HG03159 (cell line): ENCODE data around the gene ZCCHC4.

Source experiments
- ATAC-seq: cut with Tn5 transposase; IDR thresholded peaks from one replicate; pipeline ENCODE4 v1.9.1; 2021; ENCODE audit warnings: mild to moderate bottlenecking, moderate library complexity; ENCODE audit not compliant: unreplicated experiment

Gene ZCCHC4

GRCh38 chr4:25376754-25377571 is 64.4 kb downstream of the ZCCHC4 start, which contains the start of gene ANAPC4:
Gene ANAPC4 (plus strand): TSS chr4:25377263. CDS start chr4:25377428, 165 bp downstream.
- peak; percentile 95 for ATAC-seq

- peak; percentile 12 for ATAC-seq
Observed at GRCh38 chr4:25377572-25378436, 65.2 kb downstream of the ZCCHC4 start.

- no peak for ATAC-seq
Observed at GRCh38 chr4:25378437-25378743, 65.8 kb downstream of the ZCCHC4 start.

GRCh38 chr4:25379591-25379990 is 67.0 kb downstream of the ZCCHC4 start:
- ATAC-seq = no peak

- no peak for ATAC-seq
Observed at GRCh38 chr4:25383647-25384046, 71.1 kb downstream of the ZCCHC4 start.

- no peak for ATAC-seq
Observed at GRCh38 chr4:25386926-25387325, 74.4 kb downstream of the ZCCHC4 start.

- ATAC-seq = no peak
Observed at GRCh38 chr4:25397305-25397704, 84.7 kb downstream of the ZCCHC4 start.

- ATAC-seq = no peak
Observed at GRCh38 chr4:25399510-25399909, 86.9 kb downstream of the ZCCHC4 start.

- no peak for ATAC-seq
Observed at GRCh38 chr4:25401066-25401465, 88.5 kb downstream of the ZCCHC4 start.

GRCh38 chr4:25402521-25402920 is 89.9 kb downstream of the ZCCHC4 start:
- no peak for ATAC-seq

GRCh38 chr4:25403699-25404098 is 91.1 kb downstream of the ZCCHC4 start:
- ATAC-seq = no peak

GRCh38 chr4:25405453-25405852 is 92.9 kb downstream of the ZCCHC4 start:
- no peak for ATAC-seq

GRCh38 chr4:25406081-25406692 is 93.6 kb downstream of the ZCCHC4 start:
- no peak for ATAC-seq

- no peak for ATAC-seq
Observed at GRCh38 chr4:25410820-25411529, 98.4 kb downstream of the ZCCHC4 start.

GRCh38 chr4:25413261-25413660 is 100.7 kb downstream of the ZCCHC4 start:
- ATAC-seq = no peak

GRCh38 chr4:25417014-25417413 is 104.4 kb downstream of the ZCCHC4 start:
- ATAC-seq = no peak
